Right atrium auricular region (tissue), 2 donors: ENCODE data around the gene FIS1. TPM values are rescaled to one million over a fixed set of nuclear protein-coding genes. Genes with fewer than 3 reads are reported as not detected.
"Not testable (repeated sequence)": the region's sequence is repeated elsewhere in the genome, so short reads cannot be mapped to it uniquely, and the experiment has no call there.

ENCODE experiments used
- DNase-seq: peaks from one replicate; pipeline ENCODE4 v3.0.0-alpha.2; 2019; ENCODE audit warnings: low spot score
- H3K27ac ChIP-seq, 2 donors: fragments of 200-600 bp; sonication (generic); 1 replicate in 1 of 2; 2 replicates in 1 of 2; pipeline ENCODE4 v1.5.1; 2016 to 2019
- H3K27me3 ChIP-seq, 2 donors: fragments of 200-600 bp; sonication (generic); one replicate each; pipeline versions ENCODE4 v1.5.1 to v1.6.0; 2017 to 2019
- H3K36me3 ChIP-seq: fragments of 200-600 bp; sonication (generic); one replicate; pipeline ENCODE4 v1.5.1; 2016
- H3K4me1 ChIP-seq, 2 donors: fragments of 200-600 bp; sonication (generic); one replicate each; pipeline versions ENCODE4 v1.5.1 to v1.6.0; 2017 to 2019
- H3K4me3 ChIP-seq, 2 donors: fragments of 200-600 bp; sonication (generic); 1 replicate in 1 of 2; 2 replicates in 1 of 2; pipeline ENCODE4 v1.5.1; 2017 to 2019; ENCODE audit warnings: mild to moderate bottlenecking in 1 of 2, moderate library complexity in 1 of 2
- H3K9me3 ChIP-seq, 2 donors: fragments of 200-600 bp; sonication (generic); one replicate each; pipeline ENCODE4 v1.5.1; 2019
- total RNA-seq, 2 donors: library from RNA; depleted of rRNA; stranded (reverse); fragments of >200 nt; gene quantifications; one replicate each; pipeline ENCODE4 v1.1.0, GENCODE V29; 2016
- TF ChIP-seq, protein P1 (sequence below), 2 donors: fragments of 200-600 bp; sonication (generic); IDR thresholded peaks; one replicate each; pipeline ENCODE4 v1.5.1; 2019; ENCODE audit warnings: antibody characterized with exemption in 2 of 2

FIS1 gene
- total RNA-seq, 2 donors from 2014 or later, result 359 to 459 TPM

- Histone ChIP-seq H3K4me1 (peaks cover 0 to 13% of the 10 kb centered on the region in 2 donors), H3K27me3 (no peaks in the 10 kb centered on the region), H3K4me3 (no peak overlapping the region), H3K27ac (no peak overlapping the region), H3K36me3 (no peaks in the 10 kb centered on the region), H3K9me3 (no peaks in the 10 kb centered on the region)
- TF ChIP-seq, protein P1, sequence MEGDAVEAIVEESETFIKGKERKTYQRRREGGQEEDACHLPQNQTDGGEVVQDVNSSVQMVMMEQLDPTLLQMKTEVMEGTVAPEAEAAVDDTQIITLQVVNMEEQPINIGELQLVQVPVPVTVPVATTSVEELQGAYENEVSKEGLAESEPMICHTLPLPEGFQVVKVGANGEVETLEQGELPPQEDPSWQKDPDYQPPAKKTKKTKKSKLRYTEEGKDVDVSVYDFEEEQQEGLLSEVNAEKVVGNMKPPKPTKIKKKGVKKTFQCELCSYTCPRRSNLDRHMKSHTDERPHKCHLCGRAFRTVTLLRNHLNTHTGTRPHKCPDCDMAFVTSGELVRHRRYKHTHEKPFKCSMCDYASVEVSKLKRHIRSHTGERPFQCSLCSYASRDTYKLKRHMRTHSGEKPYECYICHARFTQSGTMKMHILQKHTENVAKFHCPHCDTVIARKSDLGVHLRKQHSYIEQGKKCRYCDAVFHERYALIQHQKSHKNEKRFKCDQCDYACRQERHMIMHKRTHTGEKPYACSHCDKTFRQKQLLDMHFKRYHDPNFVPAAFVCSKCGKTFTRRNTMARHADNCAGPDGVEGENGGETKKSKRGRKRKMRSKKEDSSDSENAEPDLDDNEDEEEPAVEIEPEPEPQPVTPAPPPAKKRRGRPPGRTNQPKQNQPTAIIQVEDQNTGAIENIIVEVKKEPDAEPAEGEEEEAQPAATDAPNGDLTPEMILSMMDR (IDR thresholded peaks at IDR 0.05), result no peak
- no peak for DNase-seq
Measured at GRCh38 chr7:101255796-101256195, 10.9 kb upstream of the FIS1 start.

- not testable (repeated sequence) for DNase-seq, H3K36me3 ChIP-seq, H3K27ac ChIP-seq, H3K4me3 ChIP-seq, H3K9me3 ChIP-seq, H3K27me3 ChIP-seq
- H3K4me1 ChIP-seq, result peaks cover 0 to 24% of the 10 kb centered on the region in 2 donors
Measured at GRCh38 chr7:101253199-101253598, 8.3 kb upstream of the FIS1 start.

DNA sequence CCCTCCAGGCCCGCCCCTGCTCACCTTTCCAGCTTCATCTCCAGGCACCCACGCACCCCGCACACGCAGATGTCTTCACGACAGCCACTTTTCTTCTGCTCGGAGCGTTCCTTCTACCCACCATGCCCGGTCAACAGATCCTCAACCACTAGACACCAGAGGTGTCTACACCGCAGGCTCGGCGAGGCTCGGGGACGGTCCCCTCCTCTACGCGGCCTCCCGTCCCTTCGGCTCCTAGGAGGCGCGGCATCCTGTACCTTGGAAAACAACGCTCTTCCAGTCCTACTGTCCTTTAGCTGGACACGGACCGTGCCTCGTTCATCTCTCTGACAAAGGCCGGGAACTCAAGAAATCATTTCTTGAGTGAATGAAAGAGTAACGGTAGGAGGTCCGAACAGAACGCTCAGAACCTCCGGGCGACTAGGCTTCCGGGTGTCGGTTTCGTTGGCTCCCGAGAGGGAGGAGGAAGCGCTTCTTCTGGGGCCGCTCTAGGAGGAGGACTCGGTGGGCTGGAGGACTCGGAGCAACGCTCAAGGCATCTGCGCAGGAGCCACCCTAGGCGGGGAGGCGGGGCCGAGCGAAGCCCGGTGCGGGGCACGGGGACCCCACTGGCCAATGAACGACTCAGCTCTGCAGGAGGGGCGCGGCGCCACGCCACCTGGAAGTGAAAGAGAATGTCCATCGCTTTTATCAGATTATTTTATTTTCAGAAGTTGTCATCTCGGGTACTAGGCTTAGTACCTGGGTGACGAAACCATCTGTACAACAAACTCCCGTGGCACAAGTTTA lies 7.2 kb upstream of the FIS1 start:
- Histone ChIP-seq H3K9me3 (no peaks in the 10 kb centered on the region), H3K4me1 (peaks cover 0 to 24% of the 10 kb centered on the region in 2 donors), H3K27me3 (no peaks in the 10 kb centered on the region), H3K4me3 (peak overlapping the region; percentile 73 to 89), H3K36me3 (no peaks in the 10 kb centered on the region), H3K27ac (peak overlapping the region; percentile 17 to 71)
- peak; percentile 95 for DNase-seq
- TF ChIP-seq, protein P1 (IDR thresholded peaks at IDR 0.05), result peak in 1 of 2 donors; percentile 32

- peaks cover 0 to 33% of the 10 kb centered on the region in 2 donors for H3K4me1 ChIP-seq
- DNase-seq, result no peak
- H3K27me3 ChIP-seq, result no peaks in the 10 kb centered on the region
- no peaks in the 10 kb centered on the region for H3K9me3 ChIP-seq
- no peak overlapping the region for H3K4me3 ChIP-seq
- no peak overlapping the region for H3K27ac ChIP-seq
- H3K36me3 ChIP-seq, result no peaks in the 10 kb centered on the region
- TF ChIP-seq, protein P1 (IDR thresholded peaks at IDR 0.05), result no peak
Measured at GRCh38 chr7:101250324-101250723, 5.4 kb upstream of the FIS1 start.

DNA sequence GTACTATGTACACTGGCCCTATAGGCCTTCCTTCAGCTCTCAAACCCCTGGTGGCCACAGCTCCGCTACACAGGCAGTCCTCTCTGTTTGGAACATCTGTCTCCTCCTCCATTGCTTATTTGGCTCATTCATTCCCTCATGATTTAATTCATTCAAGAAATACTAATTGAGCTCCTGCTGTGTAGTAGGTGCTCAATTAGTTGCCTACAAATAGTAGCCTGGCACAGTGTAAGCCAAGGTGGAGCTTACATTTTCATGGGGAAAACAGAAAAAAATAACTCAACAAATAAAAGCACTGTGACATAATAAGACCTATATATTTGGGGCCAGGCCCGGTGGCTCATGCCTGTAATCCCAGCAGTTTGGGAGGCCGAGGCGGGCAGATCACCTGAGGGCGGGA lies 3.4 kb upstream of the FIS1 start:
- Histone ChIP-seq H3K36me3 (no peaks in the 10 kb centered on the region), H3K4me3 (no peak overlapping the region), H3K9me3 (no peaks in the 10 kb centered on the region), H3K4me1 (peaks cover 0 to 48% of the 10 kb centered on the region in 2 donors), H3K27me3 (no peaks in the 10 kb centered on the region), H3K27ac (no peak overlapping the region)
- TF ChIP-seq, protein P1 (IDR thresholded peaks at IDR 0.05), result no peak
- DNase-seq, result no peak

DNA sequence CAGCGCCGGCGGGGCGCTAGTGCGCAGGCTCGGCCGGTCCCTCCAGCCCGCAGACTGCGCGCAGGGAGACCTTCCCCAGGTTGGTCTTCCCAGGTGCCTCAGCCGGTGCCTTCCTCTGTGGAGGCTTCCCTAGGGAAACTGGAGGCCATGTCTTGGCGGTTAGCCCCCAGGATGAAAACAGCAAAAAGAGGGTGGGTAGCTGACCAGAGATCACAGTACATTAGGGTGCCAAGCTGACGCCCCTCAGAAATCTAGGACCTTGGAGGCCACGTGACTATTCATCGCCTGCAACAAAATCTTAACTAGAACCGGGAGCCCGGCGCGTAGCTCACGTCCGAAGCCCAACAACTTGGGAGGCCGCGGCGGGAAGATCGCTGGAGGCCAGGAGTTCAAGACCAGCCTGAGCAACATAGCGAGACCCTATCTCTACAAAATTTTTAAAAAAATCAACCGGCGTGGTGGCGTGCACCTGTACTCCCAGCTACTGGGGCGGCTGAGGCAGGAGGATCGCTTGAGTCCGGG lies 327 bp upstream of the FIS1 start:
- peaks cover 8% of the 10 kb centered on the region for H3K36me3 ChIP-seq
- no peaks in the 10 kb centered on the region for H3K9me3 ChIP-seq
- no peaks in the 10 kb centered on the region for H3K27me3 ChIP-seq
- DNase-seq, result no peak
- peaks cover 0 to 55% of the 10 kb centered on the region in 2 donors for H3K4me1 ChIP-seq
- TF ChIP-seq, protein P1 (IDR thresholded peaks at IDR 0.05), result no peak
- H3K4me3 ChIP-seq, result peak overlapping the region; percentile 73 to 79
- peak overlapping the region; percentile 96 to 98 for H3K27ac ChIP-seq
